ENCODE measurements around the gene ILKAP. TPM values are rescaled to one million over a fixed set of nuclear protein-coding genes. Genes with fewer than 3 reads are reported as not detected.

Gene ILKAP
- total and polyA plus RNA-seq, 7 donors, result 31.8 to 66.6 (median 43.8) TPM

DNA sequence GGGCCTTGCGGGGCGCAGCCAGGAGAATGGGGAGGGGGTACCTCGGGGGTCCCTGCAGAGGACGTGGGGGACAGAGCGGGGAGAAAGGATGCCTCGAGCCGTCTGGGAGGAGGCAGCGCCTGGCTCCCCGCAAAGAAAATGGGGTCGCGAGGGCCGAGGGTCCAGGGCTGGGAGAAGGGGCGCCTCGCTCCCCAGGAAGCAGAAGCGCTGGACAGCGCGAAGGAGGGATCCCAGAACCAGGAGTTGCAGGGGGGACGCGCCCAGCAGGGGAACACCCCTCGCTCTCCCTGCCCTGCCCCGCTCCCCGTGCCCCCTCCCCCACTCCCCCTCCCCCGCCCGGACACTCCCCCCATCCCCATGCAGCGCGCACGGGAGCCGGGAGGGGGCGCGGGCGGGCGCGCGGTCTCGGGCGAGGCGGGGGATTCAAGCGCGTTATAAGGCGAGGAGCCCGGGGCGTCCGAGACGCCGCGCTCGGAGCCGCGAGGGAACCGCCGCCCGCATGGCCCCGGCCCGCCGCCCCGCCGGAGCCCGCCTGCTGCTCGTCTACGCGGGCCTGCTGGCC, 44.9 kb downstream of the ILKAP start, which contains the start of gene ERFE:
Gene ERFE, plus strand, starts transcription at position 462 of the 562 bp plus-strand sequence. Its CDS starts 38 bp downstream, at position 500.
- peak; percentile 43 to 77 for DNase-seq
- no peaks in the 10 kb centered on the region for H3K36me3 ChIP-seq (ENCODE audit: insufficient read depth in 1 of 2, low read depth in 1 of 2)
- 7 to 17% (median 8%) methylated on average over 15 to 58 of the region's 61 CpGs for WGBS, 3 donors
- no peaks in the 10 kb centered on the region for H3K9me3 ChIP-seq
- peaks cover 28% of the 10 kb centered on the region for H3K4me1 ChIP-seq
- peak; percentile 29 to 42 (median 31) for ATAC-seq
- intact Hi-C loops (cut with DNase I), result no loop called here
- peak within 1 kb of the TSS; percentile 49 for H3K4me3 ChIP-seq
- peak within 1 kb of the TSS; percentile 16 for H3K27ac ChIP-seq
- H3K27me3 ChIP-seq (ENCODE audit: insufficient read depth in 3 of 3, low read length in 2 of 3), result peaks cover 0 to 21% (median 5%) of the 10 kb centered on the region in 3 donors
- TF ChIP-seq, protein P1, sequence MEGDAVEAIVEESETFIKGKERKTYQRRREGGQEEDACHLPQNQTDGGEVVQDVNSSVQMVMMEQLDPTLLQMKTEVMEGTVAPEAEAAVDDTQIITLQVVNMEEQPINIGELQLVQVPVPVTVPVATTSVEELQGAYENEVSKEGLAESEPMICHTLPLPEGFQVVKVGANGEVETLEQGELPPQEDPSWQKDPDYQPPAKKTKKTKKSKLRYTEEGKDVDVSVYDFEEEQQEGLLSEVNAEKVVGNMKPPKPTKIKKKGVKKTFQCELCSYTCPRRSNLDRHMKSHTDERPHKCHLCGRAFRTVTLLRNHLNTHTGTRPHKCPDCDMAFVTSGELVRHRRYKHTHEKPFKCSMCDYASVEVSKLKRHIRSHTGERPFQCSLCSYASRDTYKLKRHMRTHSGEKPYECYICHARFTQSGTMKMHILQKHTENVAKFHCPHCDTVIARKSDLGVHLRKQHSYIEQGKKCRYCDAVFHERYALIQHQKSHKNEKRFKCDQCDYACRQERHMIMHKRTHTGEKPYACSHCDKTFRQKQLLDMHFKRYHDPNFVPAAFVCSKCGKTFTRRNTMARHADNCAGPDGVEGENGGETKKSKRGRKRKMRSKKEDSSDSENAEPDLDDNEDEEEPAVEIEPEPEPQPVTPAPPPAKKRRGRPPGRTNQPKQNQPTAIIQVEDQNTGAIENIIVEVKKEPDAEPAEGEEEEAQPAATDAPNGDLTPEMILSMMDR (IDR thresholded peaks at IDR 0.05), result peak; percentile 49

DNA sequence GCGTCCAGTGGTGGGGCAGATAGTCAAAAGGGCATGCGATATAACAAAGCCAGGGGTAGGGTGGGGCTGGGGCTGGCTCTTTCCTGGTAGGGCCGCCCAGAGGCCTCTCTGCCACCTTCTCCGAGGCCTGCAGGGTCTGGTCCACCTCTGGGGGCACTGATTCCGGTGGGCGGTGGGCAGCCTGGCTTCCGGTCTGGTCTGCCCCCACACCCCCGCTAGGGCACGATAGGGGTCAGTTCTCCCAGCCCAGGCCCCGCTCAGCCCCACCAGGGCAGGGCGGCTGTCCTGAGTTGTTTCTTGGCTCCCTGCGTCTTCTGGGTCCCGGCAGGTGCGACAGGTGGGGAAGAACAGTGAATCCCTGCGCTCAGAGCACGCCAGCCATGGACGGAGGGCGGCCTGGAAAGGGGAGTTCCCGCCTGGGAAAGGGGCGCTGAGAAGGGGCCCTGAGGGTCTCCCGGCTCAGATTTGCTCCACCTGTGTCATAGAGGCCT, 45.4 kb downstream of the ILKAP start:
- intact Hi-C loops (cut with DNase I), result no loop called here
- H3K4me3 ChIP-seq, result no peak overlapping the region
- no peaks in the 10 kb centered on the region for H3K36me3 ChIP-seq (ENCODE audit: insufficient read depth in 1 of 2, low read depth in 1 of 2)
- H3K4me1 ChIP-seq, result peaks cover 33% of the 10 kb centered on the region
- ATAC-seq (peak in 2 of 4 donors; percentile 3), DNase-seq (peak in 1 of 2 donors; percentile 17)
- 49 to 57% (median 57%) methylated on average over 21 of the region's 21 CpGs for WGBS, 3 donors
- H3K27ac ChIP-seq, result peak overlapping the region; percentile 16
- TF ChIP-seq, protein P1 (IDR thresholded peaks at IDR 0.05), result no peak
- H3K9me3 ChIP-seq, result no peaks in the 10 kb centered on the region
- peaks cover 0 to 21% (median 5%) of the 10 kb centered on the region in 3 donors for H3K27me3 ChIP-seq (ENCODE audit: insufficient read depth in 3 of 3, low read length in 2 of 3)

DNA sequence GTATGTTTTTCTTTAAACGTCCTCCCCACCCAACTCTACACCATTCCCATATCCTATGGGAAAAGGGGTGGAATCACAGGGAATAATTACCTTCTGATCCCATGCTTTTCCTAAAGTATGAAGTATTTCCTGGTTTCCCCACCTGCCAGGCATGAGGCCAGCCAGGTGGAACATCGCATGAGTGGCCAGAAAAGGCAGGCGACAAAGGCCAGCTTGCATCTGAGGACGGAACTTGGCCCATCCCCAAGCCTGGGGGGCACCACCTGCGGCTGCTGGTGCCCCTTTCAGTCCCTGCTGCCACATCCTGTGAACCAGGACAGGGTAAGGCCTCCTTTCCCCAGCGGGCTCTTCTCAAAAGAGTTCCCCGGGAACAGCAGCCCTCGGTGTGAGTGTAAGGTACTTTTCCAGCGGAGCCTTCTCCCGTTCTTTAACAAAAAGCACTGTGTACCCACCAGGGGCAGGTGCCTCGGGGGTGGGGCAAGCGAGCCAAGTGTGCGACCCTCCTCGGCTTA, 45.9 kb downstream of the ILKAP start:
- Histone ChIP-seq H3K4me3 (no peak overlapping the region), H3K36me3 (ENCODE audit: insufficient read depth in 1 of 2, low read depth in 1 of 2) (no peaks in the 10 kb centered on the region), H3K4me1 (peaks cover 38% of the 10 kb centered on the region), H3K27me3 (ENCODE audit: insufficient read depth in 3 of 3, low read length in 2 of 3) (peaks cover 0 to 21% (median 5%) of the 10 kb centered on the region in 3 donors), H3K9me3 (no peaks in the 10 kb centered on the region), H3K27ac (peak overlapping the region; percentile 16)
- 64 to 72% (median 71%) methylated on average over 14 of the region's 14 CpGs for WGBS, 3 donors
- ATAC-seq (peak in 2 of 4 donors; percentile 0), DNase-seq (peak in 1 of 2 donors; percentile 54)
- intact Hi-C loops (cut with DNase I), result no loop called here
- TF ChIP-seq, protein P1 (IDR thresholded peaks at IDR 0.05), result no peak

DNA sequence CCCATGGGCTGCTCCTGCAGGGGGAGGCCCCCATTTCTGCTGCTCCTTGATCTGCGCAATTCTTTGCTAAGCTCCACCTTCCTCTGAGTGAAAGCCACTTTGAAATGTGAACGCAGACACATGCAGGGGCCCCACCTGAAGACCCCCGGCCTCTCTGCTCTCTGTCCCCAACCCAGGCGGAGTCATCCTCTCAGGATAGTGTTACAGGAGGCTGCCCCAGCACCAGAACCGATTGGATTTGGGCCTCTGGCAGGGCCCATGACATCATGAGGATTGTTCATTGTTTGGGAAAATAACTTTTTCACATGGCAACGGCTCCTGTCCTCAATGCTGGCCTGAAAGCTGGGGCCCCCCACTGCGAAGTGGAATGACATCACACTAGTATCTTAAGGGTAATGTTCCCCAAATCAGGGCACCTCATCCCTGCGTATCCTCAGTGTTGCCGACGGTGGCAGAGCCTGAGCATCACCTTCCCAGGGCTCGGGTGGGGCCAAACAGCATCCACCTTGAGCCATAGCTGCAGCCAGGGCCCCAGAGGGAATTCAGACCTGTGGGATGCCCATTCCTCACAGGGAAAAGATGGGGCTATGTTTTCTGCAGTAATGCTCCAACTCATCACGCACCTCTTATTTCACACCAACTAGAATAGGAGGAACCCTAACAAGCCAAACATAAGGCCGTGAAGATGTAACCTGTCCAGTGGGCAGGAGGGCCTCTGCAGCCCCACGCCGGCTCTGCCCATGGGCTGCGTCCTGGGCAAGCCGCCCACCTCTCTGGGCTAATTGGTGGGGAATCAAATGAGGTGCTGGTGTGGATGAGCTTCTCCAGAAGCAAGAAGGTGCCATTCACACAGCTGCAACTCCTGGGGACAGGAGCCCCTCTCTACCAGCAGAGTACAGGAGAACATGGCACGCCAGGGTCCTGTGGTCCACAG, 47.5 kb downstream of the ILKAP start:
- peaks cover 47% of the 10 kb centered on the region for H3K4me1 ChIP-seq
- ATAC-seq, result peak in 3 of 4 donors; percentile 2 to 3 (median 2)
- intact Hi-C loops (cut with DNase I), result no loop called here
- peak; percentile 19 to 49 for DNase-seq
- H3K4me3 ChIP-seq, result no peak overlapping the region
- peaks cover 3 to 7% of the 10 kb centered on the region in 2 donors for H3K36me3 ChIP-seq (ENCODE audit: insufficient read depth in 1 of 2, low read depth in 1 of 2)
- peak overlapping the region; percentile 69 for H3K27ac ChIP-seq
- 58 to 66% (median 60%) methylated on average over 18 of the region's 18 CpGs for WGBS, 3 donors
- TF ChIP-seq, protein P1 (IDR thresholded peaks at IDR 0.05), result no peak
- no peaks in the 10 kb centered on the region for H3K9me3 ChIP-seq
- peaks cover 0 to 21% (median 5%) of the 10 kb centered on the region in 3 donors for H3K27me3 ChIP-seq (ENCODE audit: insufficient read depth in 3 of 3, low read length in 2 of 3)

Data from psoas muscle (tissue), 8 donors.